Neural progenitor cell (in vitro differentiated cells): ENCODE data around the gene GMPR.

Experiments
- EZH2 ChIP-seq: fragments of 200-600 bp; sonication (generic); IDR thresholded peaks from 2 replicates; pipeline ENCODE4 v1.6.1; 2017; ENCODE audit warnings: antibody characterized with exemption, mild to moderate bottlenecking, moderate library complexity
- EZH2phosphoT487 ChIP-seq: fragments of 200-600 bp; sonication (generic); IDR thresholded peaks from 2 replicates; pipeline ENCODE4 v1.6.1; 2017; ENCODE audit warnings: antibody characterized with exemption
- TF ChIP-seq, protein P1 (sequence below): fragments of 200-600 bp; sonication (generic); IDR thresholded peaks from 2 replicates; pipeline ENCODE4 v1.5.1; 2017; ENCODE audit warnings: antibody characterized with exemption, mild to moderate bottlenecking

DNA sequence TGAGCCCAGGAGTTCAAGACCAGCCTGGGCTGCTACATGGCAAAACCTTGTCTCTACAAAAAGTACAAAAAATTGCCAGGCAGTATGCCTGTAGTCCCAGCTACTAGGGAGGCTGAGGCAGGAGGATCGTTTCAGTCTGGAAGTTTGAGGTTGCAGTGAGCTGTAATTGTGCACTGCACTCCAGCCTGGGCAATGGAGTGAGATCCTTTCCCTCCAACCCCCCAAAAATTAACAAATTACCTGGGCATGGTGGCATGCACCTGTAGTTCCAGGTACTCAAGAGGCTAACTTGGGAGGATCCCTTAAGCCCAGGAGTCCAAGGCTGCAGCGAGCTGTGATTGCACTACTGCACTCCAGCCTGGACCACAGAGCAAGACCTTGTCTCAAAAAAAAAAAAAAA lies 29.4 kb upstream of the GMPR start:
- TF ChIP-seq, protein P1, sequence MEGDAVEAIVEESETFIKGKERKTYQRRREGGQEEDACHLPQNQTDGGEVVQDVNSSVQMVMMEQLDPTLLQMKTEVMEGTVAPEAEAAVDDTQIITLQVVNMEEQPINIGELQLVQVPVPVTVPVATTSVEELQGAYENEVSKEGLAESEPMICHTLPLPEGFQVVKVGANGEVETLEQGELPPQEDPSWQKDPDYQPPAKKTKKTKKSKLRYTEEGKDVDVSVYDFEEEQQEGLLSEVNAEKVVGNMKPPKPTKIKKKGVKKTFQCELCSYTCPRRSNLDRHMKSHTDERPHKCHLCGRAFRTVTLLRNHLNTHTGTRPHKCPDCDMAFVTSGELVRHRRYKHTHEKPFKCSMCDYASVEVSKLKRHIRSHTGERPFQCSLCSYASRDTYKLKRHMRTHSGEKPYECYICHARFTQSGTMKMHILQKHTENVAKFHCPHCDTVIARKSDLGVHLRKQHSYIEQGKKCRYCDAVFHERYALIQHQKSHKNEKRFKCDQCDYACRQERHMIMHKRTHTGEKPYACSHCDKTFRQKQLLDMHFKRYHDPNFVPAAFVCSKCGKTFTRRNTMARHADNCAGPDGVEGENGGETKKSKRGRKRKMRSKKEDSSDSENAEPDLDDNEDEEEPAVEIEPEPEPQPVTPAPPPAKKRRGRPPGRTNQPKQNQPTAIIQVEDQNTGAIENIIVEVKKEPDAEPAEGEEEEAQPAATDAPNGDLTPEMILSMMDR = no peak
- no peak for TF ChIP-seq EZH2
- no peak for TF ChIP-seq EZH2phosphoT487
